B cell (primary cell): Measurements from ENCODE around the gene ABHD13. TPM values are rescaled to one million over a fixed set of nuclear protein-coding genes. Genes with fewer than 3 reads are reported as not detected.

Experiments used
- ATAC-seq: fragments of 200-7000 bp; cut with Tn5 transposase; one replicate; pipeline ENCODE4 v1.10.0; 2021; ENCODE audit warnings: low read depth, mild to moderate bottlenecking, moderate number of reproducible peaks, moderate library complexity
- CTCF ChIA-PET: fragments of 350-600 bp; sonication (Branson Sonifier 250); formaldehyde crosslinking; loops from one replicate; lab custom pipeline; 2021; ENCODE audit warnings: antibody characterized with exemption, inconsistent platforms; lab: Charles Lee
- POLR2A ChIA-PET: fragments of 350-600 bp; sonication (Branson Sonifier 250); formaldehyde crosslinking; loops from one replicate; lab custom pipeline; 2021; ENCODE audit warnings: antibody characterized with exemption; lab: Charles Lee
- DNase-seq: peaks from one replicate; pipeline ENCODE4 v3.0.0; 2013
- H2AFZ ChIP-seq: 2 replicates; pipeline ENCODE4 v1.6.1; 2012; ENCODE audit warnings: mild to moderate bottlenecking, low read depth, low read length; ENCODE audit not compliant: insufficient read depth, poor library complexity, severe bottlenecking
- H3K27ac ChIP-seq, 2 donors: 1 replicate in 1 of 2; 2 replicates in 1 of 2; pipeline ENCODE4 v1.5.1; 2012 to 2013; ENCODE audit warnings: low read length in 2 of 2, mild to moderate bottlenecking in 2 of 2, moderate library complexity in 1 of 2
- H3K27me3 ChIP-seq, 4 experiments: fragments of 200-600 bp in 1 of 4; sonication (generic) in 1 of 4; replicated peaks in 1 of 4; 1 replicate in 2 of 4; 2 replicates in 2 of 4; pipeline versions ENCODE4 v1.6.1 to v1.7.0; 2013 to 2016; ENCODE audit warnings: low read length in 3 of 4, mild to moderate bottlenecking in 2 of 4, mixed read lengths in 1 of 4, moderate library complexity in 1 of 4; ENCODE audit not compliant: insufficient read depth in 4 of 4, control insufficient read depth in 3 of 4; ENCODE audit errors: control extremely low read depth in 1 of 4
- H3K36me3 ChIP-seq, 2 experiments: replicated peaks in 1 of 2; 1 replicate in 1 of 2; 2 replicates in 1 of 2; pipeline versions ENCODE4 v1.6.1 to v1.7.1; 2013; ENCODE audit warnings: low read length in 1 of 2; ENCODE audit not compliant: insufficient read depth in 2 of 2, control insufficient read depth in 1 of 2; ENCODE audit errors: control extremely low read depth in 1 of 2, extremely low read depth in 1 of 2
- H3K4me1 ChIP-seq, 2 donors: fragments of 200-600 bp in 1 of 2; sonication (generic) in 1 of 2; 1 replicate in 1 of 2; 2 replicates in 1 of 2; pipeline versions ENCODE4 v1.5.1 to v1.6.1; 2013 to 2017; ENCODE audit warnings: low read length in 2 of 2; ENCODE audit not compliant: control insufficient read depth in 2 of 2, insufficient read depth in 2 of 2
- H3K4me2 ChIP-seq: replicated peaks from 2 replicates; pipeline ENCODE3; 2012; ENCODE audit warnings: mild to moderate bottlenecking, low read depth, low read length; ENCODE audit not compliant: poor library complexity, severe bottlenecking
- H3K4me3 ChIP-seq, 5 experiments: fragments of 200-600 bp in 1 of 5; sonication (generic) in 1 of 5; 1 replicate in 3 of 5; 2 replicates in 2 of 5; pipeline versions ENCODE4 v1.5.1 to v1.7.0; 2011 to 2016; ENCODE audit warnings: low read length in 4 of 5, mild to moderate bottlenecking in 4 of 5, low read depth in 2 of 5, control low read depth in 1 of 5, moderate library complexity in 1 of 5; ENCODE audit not compliant: insufficient read depth in 1 of 5; ENCODE audit errors: control extremely low read depth in 1 of 5, extremely low read depth in 1 of 5
- H3K79me2 ChIP-seq: fragments of 200-600 bp; sonication (generic); one replicate; pipeline ENCODE4 v1.6.0; 2016; ENCODE audit warnings: low read length; ENCODE audit not compliant: control insufficient read depth, insufficient read depth
- H3K9ac ChIP-seq: fragments of 200-600 bp; sonication (generic); 2 replicates; pipeline ENCODE4 v1.6.1; 2017; ENCODE audit warnings: mild to moderate bottlenecking, low read length, moderate library complexity
- H3K9me3 ChIP-seq, 3 donors: one replicate each; pipeline versions ENCODE4 v1.6.1 to v1.7.1; 2013; ENCODE audit warnings: low read length in 2 of 3; ENCODE audit not compliant: control insufficient read depth in 2 of 3, insufficient read depth in 1 of 3; ENCODE audit errors: control extremely low read depth in 1 of 3
- H4K20me1 ChIP-seq: 2 replicates; pipeline ENCODE4 v1.6.0; 2012; ENCODE audit warnings: mild to moderate bottlenecking, low read length; ENCODE audit not compliant: insufficient read depth, control insufficient read depth, poor library complexity, severe bottlenecking
- H3K27ac Mint-ChIP-seq: one replicate; pipeline ENCODE4 v1.8.0; 2021; ENCODE audit warnings: mixed read lengths
- H3K27me3 Mint-ChIP-seq: one replicate; pipeline ENCODE4 v1.8.0; 2021; ENCODE audit warnings: mixed read lengths
- H3K4me1 Mint-ChIP-seq: one replicate; pipeline ENCODE4 v1.8.0; 2021; ENCODE audit warnings: mixed read lengths
- H3K4me3 Mint-ChIP-seq: one replicate; pipeline ENCODE4 v1.8.0; 2021; ENCODE audit warnings: mixed read lengths
- H3K9me3 Mint-ChIP-seq: one replicate; pipeline ENCODE4 v1.8.0; 2022; ENCODE audit warnings: mixed read lengths; ENCODE audit not compliant: insufficient read depth
- CTCF ChIP-seq: fragments of 200-600 bp; IDR thresholded peaks from one replicate; pipeline ENCODE4 v1.8.0; 2022; ENCODE audit warnings: antibody characterized with exemption, mild to moderate bottlenecking
- EZH2 ChIP-seq: IDR thresholded peaks from 2 replicates; pipeline ENCODE4 v1.6.1; 2012; ENCODE audit warnings: borderline replicate concordance, low read depth, mild to moderate bottlenecking, moderate library complexity, low read length; ENCODE audit not compliant: insufficient read depth, poor library complexity, severe bottlenecking
- WGBS: methylation state at CpG from one replicate; pipeline ENCODE4 v1.1.5; 2013; ENCODE audit warnings: missing lambda C conversion rate; ENCODE audit not compliant: insufficient coverage; 5-methylcytosine and 5-hydroxymethylcytosine counted together
- intact Hi-C: fragments of 100-400 bp; cut with micrococcal nuclease; formaldehyde crosslinking; loops from one replicate; pipeline ENCODE4 v1.10.0; 2022
- polyA plus RNA-seq: library from polyadenylated mRNA; depleted of rRNA; stranded (reverse); fragments of >200 nt; gene quantifications from 2 replicates; pipeline ENCODE4 v1.2.3, GENCODE V29; 2012
- total RNA-seq, 2 donors: library from RNA; stranded (reverse); fragments of 120-200 nt in 1 of 2; gene quantifications; 1 replicate in 1 of 2; 2 replicates in 1 of 2; pipeline versions ENCODE4 v1.2.3 to v1.2.4, GENCODE V29; 2013 to 2022

The ABHD13 gene
- total and polyA plus RNA-seq, 2 donors (not counting 1 experiment from before 2014, with no cell fraction given), result 6.2 to 14.6 TPM

- Histone ChIP-seq H4K20me1 (no peaks in the 10 kb centered on the region), H3K9ac (peak overlapping the region; percentile 62), H3K27me3 (no peaks in the 10 kb centered on the region), H2AFZ (peak overlapping the region; percentile 43), H3K27ac (peak overlapping the region; percentile 67 to 91), H3K9me3 (no peaks in the 10 kb centered on the region), H3K4me1 (peaks cover 46 to 49% of the 10 kb centered on the region in 2 donors), H3K4me2 (peak overlapping the region; percentile 73), H3K4me3 (peak overlapping the region in 4 of 5 experiments; percentile 7 to 64 (median 60)), H3K79me2 (peaks cover 62% of the 10 kb centered on the region), H3K36me3 (peaks cover 11 to 20% of the 10 kb centered on the region in 2 experiments)
- ChIA-PET CTCF (interaction anchor here (0.8 to 11.2 kb wide), 4 partner anchors 10 to 58 kb away, joined by 4 to 89 read pairs (median 4); no protein-coding TSS in a partner anchor), POLR2A (no interaction called here)
- Mint-ChIP-seq H3K4me3 (peak overlapping the region; percentile 89), H3K27me3 (no peaks in the 10 kb centered on the region), H3K27ac (peak overlapping the region; percentile 90), H3K4me1 (peaks cover 51% of the 10 kb centered on the region), H3K9me3 (no peaks in the 10 kb centered on the region)
- ATAC-seq, result no peak
- TF ChIP-seq CTCF (no peak), EZH2 (no peak)
- intact Hi-C loops, result loop anchor here (2.0 to 10.0 kb wide), 2 partner anchors 29 to 951 kb away; no protein-coding TSS in a partner anchor
- WGBS, result no CpG with 5 or more reads among the region's 5 CpGs
- DNase-seq, result no peak
Measured at GRCh38 chr13:108213946-108214345, 4.2 kb upstream of the ABHD13 start.
